ENCODE data around the gene CHRNA9.

DNA sequence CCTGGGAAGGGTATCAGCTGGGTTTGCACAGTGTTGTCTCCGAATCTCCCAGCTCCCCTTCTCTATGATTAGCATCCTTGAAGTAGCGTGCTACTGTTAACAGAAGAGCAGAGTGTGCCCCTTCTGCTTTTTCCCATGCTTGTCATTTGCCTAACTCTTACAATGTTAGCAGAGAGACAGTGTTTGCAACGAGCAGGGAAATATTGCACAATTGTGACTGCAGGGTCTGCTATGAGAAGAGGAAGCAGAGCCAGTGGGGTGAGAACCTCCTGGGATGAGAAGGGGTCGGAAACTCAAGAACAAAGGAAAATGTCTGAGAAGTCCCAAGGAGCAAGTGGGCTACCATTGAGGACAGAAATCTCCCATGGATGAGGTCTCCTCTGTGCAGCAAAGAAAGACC is 7.8 kb upstream of the CHRNA9 start:
- TF ChIP-seq, protein P1, sequence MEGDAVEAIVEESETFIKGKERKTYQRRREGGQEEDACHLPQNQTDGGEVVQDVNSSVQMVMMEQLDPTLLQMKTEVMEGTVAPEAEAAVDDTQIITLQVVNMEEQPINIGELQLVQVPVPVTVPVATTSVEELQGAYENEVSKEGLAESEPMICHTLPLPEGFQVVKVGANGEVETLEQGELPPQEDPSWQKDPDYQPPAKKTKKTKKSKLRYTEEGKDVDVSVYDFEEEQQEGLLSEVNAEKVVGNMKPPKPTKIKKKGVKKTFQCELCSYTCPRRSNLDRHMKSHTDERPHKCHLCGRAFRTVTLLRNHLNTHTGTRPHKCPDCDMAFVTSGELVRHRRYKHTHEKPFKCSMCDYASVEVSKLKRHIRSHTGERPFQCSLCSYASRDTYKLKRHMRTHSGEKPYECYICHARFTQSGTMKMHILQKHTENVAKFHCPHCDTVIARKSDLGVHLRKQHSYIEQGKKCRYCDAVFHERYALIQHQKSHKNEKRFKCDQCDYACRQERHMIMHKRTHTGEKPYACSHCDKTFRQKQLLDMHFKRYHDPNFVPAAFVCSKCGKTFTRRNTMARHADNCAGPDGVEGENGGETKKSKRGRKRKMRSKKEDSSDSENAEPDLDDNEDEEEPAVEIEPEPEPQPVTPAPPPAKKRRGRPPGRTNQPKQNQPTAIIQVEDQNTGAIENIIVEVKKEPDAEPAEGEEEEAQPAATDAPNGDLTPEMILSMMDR (IDR thresholded peaks at IDR 0.05; ENCODE audit: low read length) = no peak
- TF ChIP-seq EZH2 (optimal IDR thresholded peaks at IDR 0.05; ENCODE audit: low read depth, low read length) = no peak
- no peak for TF ChIP-seq EZH2phosphoT487 (IDR thresholded peaks at IDR 0.05; ENCODE audit: low read length)

All from MM.1S (cell line).